Common myeloid progenitor, CD34-positive (primary cell): ENCODE measurements around the gene BATF3.
A peak's percentile ranks its signal among the peaks of the same experiment; 100 is the strongest.
"Not testable (repeated sequence)": the region's sequence is repeated elsewhere in the genome, so short reads cannot be mapped to it uniquely, and the experiment has no call there.

Source experiments
- CTCF ChIA-PET: fragments of 350-600 bp; sonication (Branson Sonifier 250); formaldehyde crosslinking; loops from one replicate; lab custom pipeline; 2021; ENCODE audit warnings: antibody characterized with exemption; lab: Charles Lee
- POLR2A ChIA-PET: fragments of 350-600 bp; sonication (Branson Sonifier 250); formaldehyde crosslinking; loops from one replicate; lab custom pipeline; 2021; ENCODE audit warnings: antibody characterized with exemption; lab: Charles Lee
- DNase-seq, 3 donors: peaks; one replicate each; pipeline versions ENCODE4 v3.0.0 to v3.0.0-alpha.2; 2013
- H3K27ac ChIP-seq, 2 experiments: 1 replicate in 1 of 2; 2 replicates in 1 of 2; pipeline ENCODE4 v1.7.0; 2013; ENCODE audit warnings: inconsistent platforms in 2 of 2, low read length in 2 of 2, mild to moderate bottlenecking in 2 of 2, low read depth in 1 of 2, moderate library complexity in 1 of 2; ENCODE audit not compliant: severe bottlenecking in 2 of 2, insufficient read depth in 1 of 2, poor library complexity in 1 of 2
- H3K27me3 ChIP-seq, 5 experiments: replicated peaks in 2 of 5; 1 replicate in 3 of 5; 2 replicates in 2 of 5; pipeline versions ENCODE4 v1.6.1 to v1.7.0; 2013; ENCODE audit warnings: low read length in 4 of 5, mild to moderate bottlenecking in 2 of 5, moderate library complexity in 2 of 5, inconsistent platforms in 1 of 5; ENCODE audit not compliant: insufficient read depth in 5 of 5, control insufficient read depth in 4 of 5
- H3K36me3 ChIP-seq, 4 experiments: 1 replicate in 2 of 4; 2 replicates in 2 of 4; pipeline versions ENCODE4 v1.6.1 to v1.7.0; 2013; ENCODE audit warnings: low read length in 3 of 4, control low read depth in 1 of 4, mild to moderate bottlenecking in 1 of 4; ENCODE audit not compliant: control insufficient read depth in 4 of 4, insufficient read depth in 4 of 4
- H3K4me1 ChIP-seq, 4 experiments: 1 replicate in 3 of 4; 2 replicates in 1 of 4; pipeline versions ENCODE4 v1.6.1 to v1.7.1; 2013; ENCODE audit warnings: low read length in 3 of 4, mild to moderate bottlenecking in 3 of 4, control low read depth in 1 of 4, inconsistent platforms in 1 of 4, moderate library complexity in 1 of 4; ENCODE audit not compliant: control insufficient read depth in 4 of 4, insufficient read depth in 4 of 4; ENCODE audit errors: control extremely low read depth in 1 of 4
- H3K4me3 ChIP-seq, 7 experiments: 1 replicate in 4 of 7; 2 replicates in 3 of 7; pipeline versions ENCODE4 v1.5.1 to v1.7.0; 2013; ENCODE audit warnings: mild to moderate bottlenecking in 7 of 7, low read length in 6 of 7, moderate library complexity in 6 of 7, inconsistent platforms in 2 of 7, low read depth in 2 of 7, control low read depth in 1 of 7; ENCODE audit not compliant: insufficient read depth in 4 of 7, control insufficient read depth in 1 of 7; ENCODE audit errors: extremely low read depth in 1 of 7
- H3K9me3 ChIP-seq, 5 experiments: 1 replicate in 4 of 5; 2 replicates in 1 of 5; pipeline versions ENCODE4 v1.6.1 to v1.7.1; 2013; ENCODE audit warnings: low read length in 4 of 5, mild to moderate bottlenecking in 2 of 5, inconsistent platforms in 1 of 5, low read depth in 1 of 5, moderate library complexity in 1 of 5; ENCODE audit not compliant: control insufficient read depth in 4 of 5, insufficient read depth in 2 of 5; ENCODE audit errors: control extremely low read depth in 1 of 5
- WGBS: methylation state at CpG from one replicate; pipeline ENCODE4 v1.1.5; 2013; ENCODE audit not compliant: insufficient coverage; 5-methylcytosine and 5-hydroxymethylcytosine counted together

BATF3 gene

GRCh38 chr1:212733109-212733508, 33.5 kb upstream of the BATF3 start:
- POLR2A ChIA-PET = no interaction called here

GRCh38 chr1:212731630-212732029, 32.0 kb upstream of the BATF3 start:
- Histone ChIP-seq H3K4me1 (peaks cover 0 to 13% (median 4%) of the 10 kb centered on the region in 4 experiments), H3K4me3 (no peak overlapping the region), H3K36me3 (peaks cover 0 to 2% (median under 1%) of the 10 kb centered on the region in 4 experiments), H3K9me3 (no peaks in the 10 kb centered on the region), H3K27me3 (no peaks in the 10 kb centered on the region), H3K27ac (no peak overlapping the region)
- 100% methylated on average over 1 of the region's 1 CpG for WGBS
- DNase-seq = no peak
- ChIA-PET POLR2A (no interaction called here), CTCF (interaction anchor here (0.8 to 1.5 kb wide), 3 partner anchors 10 to 112 kb away, joined by 3 to 4 read pairs (median 3); no protein-coding TSS in a partner anchor)

More at GRCh38 chr1:212733109-212733508, 33.5 kb upstream of the BATF3 start:
- H3K4me1 ChIP-seq = no peaks in the 10 kb centered on the region
- H3K9me3 ChIP-seq = no peaks in the 10 kb centered on the region
- WGBS = 100% methylated on average over 8 of the region's 8 CpGs
- H3K27me3 ChIP-seq = no peaks in the 10 kb centered on the region
- peaks cover 0 to 3% (median under 1%) of the 10 kb centered on the region in 4 experiments for H3K36me3 ChIP-seq
- no peak overlapping the region for H3K4me3 ChIP-seq
- H3K27ac ChIP-seq = no peak overlapping the region
- no peak for DNase-seq
- CTCF ChIA-PET = no interaction called here

- Histone ChIP-seq H3K4me3 (no peak overlapping the region), H3K27me3 (no peaks in the 10 kb centered on the region), H3K4me1 (peaks cover 0 to 15% (median 5%) of the 10 kb centered on the region in 4 experiments), H3K9me3 (no peaks in the 10 kb centered on the region), H3K27ac (no peak overlapping the region), H3K36me3 (peaks cover 0 to 5% (median 3%) of the 10 kb centered on the region in 4 experiments)
- ChIA-PET CTCF (interaction anchor here (0.9 to 1.4 kb wide), 2 partner anchors 21 to 106 kb away, joined by 3 to 4 read pairs; no protein-coding TSS in a partner anchor), POLR2A (no interaction called here)
- DNase-seq = no peak
- 92% methylated on average over 4 of the region's 5 CpGs for WGBS
Measured at GRCh38 chr1:212728606-212729005, 29.0 kb upstream of the BATF3 start.

GRCh38 chr1:212727386-212728181, 27.9 kb upstream of the BATF3 start:
- peaks cover 0 to 19% (median 8%) of the 10 kb centered on the region in 4 experiments for H3K4me1 ChIP-seq
- no peak overlapping the region for H3K4me3 ChIP-seq
- 36% methylated on average over 5 of the region's 13 CpGs for WGBS
- H3K36me3 ChIP-seq = peaks cover 0 to 5% (median 3%) of the 10 kb centered on the region in 4 experiments
- ChIA-PET CTCF (interaction anchor here (0.9 to 1.1 kb wide), 2 partner anchors 12 to 22 kb away, joined by 3 to 4 read pairs; no protein-coding TSS in a partner anchor), POLR2A (no interaction called here)
- peak overlapping the region; percentile 30 to 69 for H3K27ac ChIP-seq
- H3K9me3 ChIP-seq = no peaks in the 10 kb centered on the region
- no peaks in the 10 kb centered on the region for H3K27me3 ChIP-seq
- peak; percentile 38 to 91 (median 84) for DNase-seq

- POLR2A ChIA-PET, H3K27me3 ChIP-seq, CTCF ChIA-PET, H3K36me3 ChIP-seq, H3K9me3 ChIP-seq, H3K4me3 ChIP-seq, DNase-seq, H3K27ac ChIP-seq: not testable (repeated sequence)
- H3K4me1 ChIP-seq = peaks cover 0 to 33% (median 16%) of the 10 kb centered on the region in 4 experiments
- 93% methylated on average over 18 of the region's 34 CpGs for WGBS
Measured at GRCh38 chr1:212724679-212725078, 25.0 kb upstream of the BATF3 start.

GRCh38 chr1:212722270-212722957, 22.8 kb upstream of the BATF3 start:
- Histone ChIP-seq H3K36me3 (peaks cover 0 to 5% (median 3%) of the 10 kb centered on the region in 4 experiments), H3K4me1 (peaks cover 0 to 27% (median 12%) of the 10 kb centered on the region in 4 experiments), H3K27ac (no peak overlapping the region), H3K4me3 (no peak overlapping the region), H3K9me3 (no peaks in the 10 kb centered on the region), H3K27me3 (no peaks in the 10 kb centered on the region)
- CTCF ChIA-PET = interaction anchor here (0.9 to 1.4 kb wide), 4 partner anchors 14 to 58 kb away, joined by 3 to 5 read pairs (median 4); no protein-coding TSS in a partner anchor
- WGBS = 71% methylated on average over 2 of the region's 3 CpGs
- DNase-seq = no peak
- POLR2A ChIA-PET = interaction anchor here (1.0 kb wide), 1 partner anchor 38 kb away, joined by 3 read pairs; no protein-coding TSS in a partner anchor
